ENCODE measurements around the gene INHA. TPM values are rescaled to one million over a fixed set of nuclear protein-coding genes. Genes with fewer than 3 reads are reported as not detected.

The INHA gene
- total and polyA plus RNA-seq, 2 donors (not counting 1 experiment from before 2014, with no cell fraction given), result not detected

DNA sequence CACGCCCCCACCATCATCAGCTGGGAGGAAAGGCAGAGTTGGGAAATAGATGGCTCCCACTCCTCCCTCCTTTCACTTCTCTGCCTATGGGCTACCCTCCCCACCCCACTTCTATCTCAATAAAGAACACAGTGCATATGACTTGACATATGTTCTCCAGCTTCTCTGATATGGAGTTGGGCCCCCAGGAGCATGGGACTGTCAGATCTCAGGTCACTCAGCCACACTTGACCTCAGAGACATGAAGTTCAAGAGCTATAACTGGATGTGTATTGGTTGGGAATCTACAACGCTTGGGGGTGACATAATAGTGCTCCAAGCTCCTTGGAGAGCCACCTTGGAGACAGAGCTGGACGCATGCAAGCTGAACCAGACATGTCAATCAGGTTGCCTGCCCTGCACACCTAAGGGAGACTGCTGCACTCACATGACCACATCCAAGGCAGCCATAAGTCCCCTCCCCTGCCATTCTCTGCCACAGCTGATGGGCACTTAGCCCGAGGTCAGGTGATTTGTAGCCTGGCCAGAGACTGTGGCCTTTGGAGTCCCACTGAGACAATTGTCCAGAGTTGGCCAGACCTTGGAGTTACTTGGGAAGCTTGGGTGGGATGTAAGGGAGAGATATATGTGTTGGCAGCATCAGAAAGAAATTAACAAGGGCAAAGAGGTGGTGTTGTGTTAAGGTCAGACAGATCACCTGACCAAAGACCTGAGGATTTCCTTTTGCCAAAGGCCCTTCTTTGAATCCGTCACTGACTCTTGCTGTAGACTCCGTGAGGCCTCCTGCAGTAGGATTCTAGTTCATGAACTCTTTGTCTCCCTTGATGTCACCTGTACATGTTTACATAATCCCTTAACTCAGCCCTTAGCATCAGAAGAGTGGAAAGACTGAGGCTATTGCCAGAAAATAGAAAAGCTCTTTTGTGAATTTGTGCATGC, 3.7 kb downstream of the INHA start:
- Mint-ChIP-seq H3K27ac (no peak overlapping the region), H3K4me1 (peaks cover 2% of the 10 kb centered on the region), H3K27me3 (peaks cover 48% of the 10 kb centered on the region), H3K4me3 (no peak overlapping the region), H3K9me3 (ENCODE audit: insufficient read depth) (no peaks in the 10 kb centered on the region)
- H3K79me2 ChIP-seq (ENCODE audit: control insufficient read depth, insufficient read depth, low read length), result no peaks in the 10 kb centered on the region
- ChIA-PET CTCF (interaction anchor here (1.2 kb wide), 1 partner anchor 16 kb away, joined by 3 read pairs; no protein-coding TSS in a partner anchor), POLR2A (no interaction called here)
- H3K9ac ChIP-seq (ENCODE audit: low read length), result no peak overlapping the region
- H3K27ac ChIP-seq (ENCODE audit: low read length in 2 of 2), result no peak overlapping the region
- DNase-seq, result no peak
- TF ChIP-seq EZH2 (IDR thresholded peaks at IDR 0.05; ENCODE audit: borderline replicate concordance, insufficient read depth, low read depth, low read length, poor library complexity, severe bottlenecking) (no peak), CTCF (IDR thresholded peaks at IDR 0.05) (no peak)
- 90% methylated on average over 4 of the region's 6 CpGs for WGBS (ENCODE audit: insufficient coverage)
- H2AFZ ChIP-seq (ENCODE audit: insufficient read depth, low read depth, low read length, poor library complexity, severe bottlenecking), result no peak overlapping the region
- H3K4me1 ChIP-seq (ENCODE audit: control insufficient read depth in 2 of 2, insufficient read depth in 2 of 2, low read length in 2 of 2), result peaks cover 4 to 5% of the 10 kb centered on the region in 2 donors
- no peaks in the 10 kb centered on the region for H4K20me1 ChIP-seq (ENCODE audit: control insufficient read depth, insufficient read depth, low read length, poor library complexity, severe bottlenecking)
- H3K9me3 ChIP-seq (ENCODE audit: control extremely low read depth in 1 of 3, control insufficient read depth in 2 of 3, insufficient read depth in 1 of 3, low read length in 2 of 3), result no peaks in the 10 kb centered on the region
- intact Hi-C loops (cut with micrococcal nuclease), result no loop called here
- H3K4me2 ChIP-seq (replicated peaks; ENCODE audit: low read depth, low read length, poor library complexity, severe bottlenecking), result no peak overlapping the region
- ATAC-seq (ENCODE audit: low read depth), result no peak
- H3K4me3 ChIP-seq (ENCODE audit: control extremely low read depth in 1 of 5, extremely low read depth in 1 of 5, insufficient read depth in 1 of 5, low read depth in 2 of 5, low read length in 4 of 5), result no peak overlapping the region
- peaks cover 0 to 34% (median 13%) of the 10 kb centered on the region in 4 experiments for H3K27me3 ChIP-seq (replicated peaks in 1 of 4; ENCODE audit: control extremely low read depth in 1 of 4, control insufficient read depth in 3 of 4, insufficient read depth in 4 of 4, low read length in 3 of 4)
- no peaks in the 10 kb centered on the region for H3K36me3 ChIP-seq (replicated peaks in 1 of 2; ENCODE audit: control extremely low read depth in 1 of 2, control insufficient read depth in 1 of 2, extremely low read depth in 1 of 2, insufficient read depth in 2 of 2, low read length in 1 of 2)

All from B cell (primary cell).